ENCODE results near the gene CCDC69.
"Not testable (repeated sequence)": the region's sequence is repeated elsewhere in the genome, so short reads cannot be mapped to it uniquely, and the experiment has no call there.

CCDC69 gene

GRCh38 chr5:151223447-151224264 lies at the start of gene CCDC69:
Gene CCDC69 (minus strand): TSS chr5:151224092. CDS start chr5:151223970, 122 bp downstream.
- DNase-seq, result peak; percentile 67

GRCh38 chr5:151271336-151271735 lies 47.4 kb upstream of the CCDC69 start:
- no peak for DNase-seq

- DNase-seq, result no peak
Observed at GRCh38 chr5:151270599-151270998, 46.7 kb upstream of the CCDC69 start.

- no peak for DNase-seq
Observed at GRCh38 chr5:151267491-151268260, 43.8 kb upstream of the CCDC69 start.

GRCh38 chr5:151264113-151264512 lies 40.2 kb upstream of the CCDC69 start:
- peak; percentile 29 for DNase-seq

- DNase-seq, result no peak
Observed at GRCh38 chr5:151262532-151262931, 38.6 kb upstream of the CCDC69 start.

- DNase-seq, result no peak
Observed at GRCh38 chr5:151259931-151260330, 36.0 kb upstream of the CCDC69 start.

GRCh38 chr5:151258816-151259215 lies 34.9 kb upstream of the CCDC69 start:
- no peak for DNase-seq

- DNase-seq, result no peak
Observed at GRCh38 chr5:151258201-151258611, 34.3 kb upstream of the CCDC69 start.

GRCh38 chr5:151257731-151258181 lies 33.9 kb upstream of the CCDC69 start:
- no peak for DNase-seq

GRCh38 chr5:151255621-151256286 lies 31.9 kb upstream of the CCDC69 start:
- DNase-seq, result no peak

GRCh38 chr5:151254990-151255389 lies 31.1 kb upstream of the CCDC69 start:
- DNase-seq, result not testable (repeated sequence)

- no peak for DNase-seq
Observed at GRCh38 chr5:151254556-151254955, 30.7 kb upstream of the CCDC69 start.

- no peak for DNase-seq
Observed at GRCh38 chr5:151253605-151253950, 29.7 kb upstream of the CCDC69 start.

- peak; percentile 98 for DNase-seq
Observed at GRCh38 chr5:151252762-151253604, 29.1 kb upstream of the CCDC69 start, which contains the start of gene GM2A. Gene GM2A (plus strand): TSS chr5:151253185. CDS start chr5:151253217, 32 bp downstream.

GRCh38 chr5:151251621-151252020 lies 27.7 kb upstream of the CCDC69 start:
- no peak for DNase-seq

- no peak for DNase-seq
Observed at GRCh38 chr5:151251001-151251551, 27.2 kb upstream of the CCDC69 start.

GRCh38 chr5:151250346-151251000 lies 26.6 kb upstream of the CCDC69 start:
- DNase-seq, result no peak

GRCh38 chr5:151249281-151249680 lies 25.4 kb upstream of the CCDC69 start:
- DNase-seq, result no peak

GRCh38 chr5:151248651-151249050 lies 24.8 kb upstream of the CCDC69 start:
- DNase-seq, result no peak

- DNase-seq, result no peak
Observed at GRCh38 chr5:151245680-151246219, 21.9 kb upstream of the CCDC69 start.

Data from activated naive CD4-positive, alpha-beta T cell treated with anti-CD3 and anti-CD28 coated beads, Interleukin-2, amount 50 U/mL, for 16 hours (primary cell).